Thyroid gland (tissue), 4 donors: Measurements from ENCODE around the gene NOP16. TPM values are rescaled to one million over a fixed set of nuclear protein-coding genes. Genes with fewer than 3 reads are reported as not detected.

Experiments used
- DNase-seq, 2 donors: peaks; one replicate each; pipeline ENCODE4 v3.0.0-alpha.2; 2019
- H3K27ac ChIP-seq, 3 donors: fragments of 200-600 bp; sonication (generic); 1 replicate in 2 of 3; 2 replicates in 1 of 3; pipeline ENCODE4 v1.5.1; 2016 to 2019; ENCODE audit warnings: mild to moderate bottlenecking in 1 of 3, moderate library complexity in 1 of 3
- H3K27me3 ChIP-seq: fragments of 200-600 bp; sonication (generic); one replicate; pipeline ENCODE4 v1.5.1; 2019
- H3K36me3 ChIP-seq, 2 donors: fragments of 200-600 bp; sonication (generic); one replicate each; pipeline ENCODE4 v1.5.1; 2016 to 2019
- H3K4me1 ChIP-seq, 2 donors: fragments of 200-600 bp; sonication (generic); one replicate each; pipeline ENCODE4 v1.5.1; 2017 to 2019
- H3K4me3 ChIP-seq, 3 donors: fragments of 200-600 bp; sonication (generic); replicated peaks in 1 of 3; 1 replicate in 2 of 3; 2 replicates in 1 of 3; pipeline ENCODE4 v1.5.1; 2016; ENCODE audit warnings: mild to moderate bottlenecking in 1 of 3
- H3K9me3 ChIP-seq: fragments of 200-600 bp; sonication (generic); one replicate; pipeline ENCODE4 v1.5.1; 2017
- POLR2A ChIP-seq, 2 donors: fragments of 450-650 bp; IDR thresholded peaks; one replicate each; pipeline ENCODE4 v1.6.1; 2017; ENCODE audit warnings: antibody characterized with exemption in 2 of 2, mild to moderate bottlenecking in 2 of 2, moderate library complexity in 1 of 2
- WGBS, 2 donors: methylation state at CpG; one replicate each; pipeline ENCODE4 v1.1.5; 2017; 5-methylcytosine and 5-hydroxymethylcytosine counted together
- intact Hi-C: fragments of 100-400 bp; cut with DNase I; formaldehyde crosslinking; loops from one replicate; pipeline ENCODE4 v1.15.1; 2023
- total RNA-seq, 4 donors: library from RNA; depleted of rRNA; stranded (reverse); fragments of >200 nt; gene quantifications; one replicate each; pipeline ENCODE4 v1.2.3, GENCODE V29; 2016
- TF ChIP-seq, protein P1 (sequence below), 6 experiments: fragments of 200-600 bp in 3 of 6; fragments of 450-650 bp in 3 of 6; sonication (generic) in 3 of 6; IDR thresholded peaks; one replicate each; pipeline ENCODE4 v1.5.1; 2016 to 2019; ENCODE audit warnings: antibody characterized with exemption in 6 of 6, mild to moderate bottlenecking in 2 of 6, inconsistent platforms in 1 of 6, moderate library complexity in 1 of 6

NOP16 gene
- total RNA-seq, 4 donors from 2014 or later: 4.7 to 13.7 (median 8.2) TPM

GRCh38 chr5:176394096-176394495, 5.7 kb upstream of the NOP16 start:
- intact Hi-C loops: no loop called here
- no peaks in the 10 kb centered on the region for H3K27me3 ChIP-seq
- H3K9me3 ChIP-seq: no peaks in the 10 kb centered on the region
- TF ChIP-seq, protein P1, sequence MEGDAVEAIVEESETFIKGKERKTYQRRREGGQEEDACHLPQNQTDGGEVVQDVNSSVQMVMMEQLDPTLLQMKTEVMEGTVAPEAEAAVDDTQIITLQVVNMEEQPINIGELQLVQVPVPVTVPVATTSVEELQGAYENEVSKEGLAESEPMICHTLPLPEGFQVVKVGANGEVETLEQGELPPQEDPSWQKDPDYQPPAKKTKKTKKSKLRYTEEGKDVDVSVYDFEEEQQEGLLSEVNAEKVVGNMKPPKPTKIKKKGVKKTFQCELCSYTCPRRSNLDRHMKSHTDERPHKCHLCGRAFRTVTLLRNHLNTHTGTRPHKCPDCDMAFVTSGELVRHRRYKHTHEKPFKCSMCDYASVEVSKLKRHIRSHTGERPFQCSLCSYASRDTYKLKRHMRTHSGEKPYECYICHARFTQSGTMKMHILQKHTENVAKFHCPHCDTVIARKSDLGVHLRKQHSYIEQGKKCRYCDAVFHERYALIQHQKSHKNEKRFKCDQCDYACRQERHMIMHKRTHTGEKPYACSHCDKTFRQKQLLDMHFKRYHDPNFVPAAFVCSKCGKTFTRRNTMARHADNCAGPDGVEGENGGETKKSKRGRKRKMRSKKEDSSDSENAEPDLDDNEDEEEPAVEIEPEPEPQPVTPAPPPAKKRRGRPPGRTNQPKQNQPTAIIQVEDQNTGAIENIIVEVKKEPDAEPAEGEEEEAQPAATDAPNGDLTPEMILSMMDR (IDR thresholded peaks at IDR 0.05): no peak
- no peak for TF ChIP-seq POLR2A (IDR thresholded peaks at IDR 0.05)
- 94 to 95% methylated on average over 8 to 9 of the region's 9 CpGs for WGBS, 2 donors
- H3K36me3 ChIP-seq: peaks cover 11 to 16% of the 10 kb centered on the region in 2 donors
- peaks cover 0 to 9% of the 10 kb centered on the region in 2 donors for H3K4me1 ChIP-seq
- no peak overlapping the region for H3K4me3 ChIP-seq
- no peak overlapping the region for H3K27ac ChIP-seq
- DNase-seq: no peak

DNA sequence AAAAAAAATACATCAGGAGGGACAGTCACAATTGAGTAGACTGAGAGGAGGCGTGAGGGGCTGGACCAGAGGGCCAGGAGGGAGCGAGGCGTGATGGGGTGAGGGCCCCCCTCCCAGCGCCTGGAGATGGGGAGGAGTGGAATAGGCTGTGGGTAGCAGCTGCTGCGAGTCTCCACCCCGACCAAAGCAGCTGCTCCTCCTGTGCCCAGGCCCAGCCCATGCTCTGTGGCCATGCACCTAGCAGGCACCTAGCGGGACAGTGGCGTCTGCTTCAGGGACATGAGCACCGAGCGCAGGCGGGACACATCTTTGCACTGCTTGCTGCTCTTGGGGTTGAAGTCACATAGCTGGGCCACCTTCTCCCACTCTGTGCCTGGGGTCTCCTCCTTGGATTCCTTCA, 4.1 kb upstream of the NOP16 start:
- no peaks in the 10 kb centered on the region for H3K9me3 ChIP-seq
- no peaks in the 10 kb centered on the region for H3K27me3 ChIP-seq
- H3K4me1 ChIP-seq: peaks cover 6 to 14% of the 10 kb centered on the region in 2 donors
- peaks cover 11 to 16% of the 10 kb centered on the region in 2 donors for H3K36me3 ChIP-seq
- TF ChIP-seq POLR2A (IDR thresholded peaks at IDR 0.05): no peak
- TF ChIP-seq, protein P1 (IDR thresholded peaks at IDR 0.05): no peak
- intact Hi-C loops: no loop called here
- H3K27ac ChIP-seq: no peak overlapping the region
- no peak overlapping the region for H3K4me3 ChIP-seq
- WGBS, 2 donors: 86 to 94% methylated on average over 6 to 10 of the region's 11 CpGs
- no peak for DNase-seq

- no peak for DNase-seq
- Histone ChIP-seq H3K36me3 (peaks cover 11 to 15% of the 10 kb centered on the region in 2 donors), H3K4me1 (peaks cover 8 to 19% of the 10 kb centered on the region in 2 donors), H3K9me3 (no peaks in the 10 kb centered on the region), H3K4me3 (no peak overlapping the region), H3K27ac (no peak overlapping the region), H3K27me3 (no peaks in the 10 kb centered on the region)
- 87 to 91% methylated on average over 4 of the region's 4 CpGs for WGBS, 2 donors
- no peak for TF ChIP-seq POLR2A (IDR thresholded peaks at IDR 0.05)
- TF ChIP-seq, protein P1 (IDR thresholded peaks at IDR 0.05): no peak
- intact Hi-C loops: no loop called here
Measured at GRCh38 chr5:176391999-176392398, 3.6 kb upstream of the NOP16 start.

GRCh38 chr5:176391479-176391878, 3.1 kb upstream of the NOP16 start:
- H3K27ac ChIP-seq: no peak overlapping the region
- H3K9me3 ChIP-seq: no peaks in the 10 kb centered on the region
- DNase-seq: no peak
- peaks cover 11% of the 10 kb centered on the region in 2 donors for H3K36me3 ChIP-seq
- no peak for TF ChIP-seq POLR2A (IDR thresholded peaks at IDR 0.05)
- TF ChIP-seq, protein P1 (IDR thresholded peaks at IDR 0.05): no peak
- H3K4me3 ChIP-seq: no peak overlapping the region
- intact Hi-C loops: no loop called here
- WGBS, 2 donors: 91 to 92% methylated on average over 4 of the region's 4 CpGs
- H3K4me1 ChIP-seq: peaks cover 8 to 19% of the 10 kb centered on the region in 2 donors
- H3K27me3 ChIP-seq: no peaks in the 10 kb centered on the region

GRCh38 chr5:176389135-176390123, 1.0 kb upstream of the NOP16 start:
- peaks cover 8 to 19% of the 10 kb centered on the region in 2 donors for H3K4me1 ChIP-seq
- intact Hi-C loops: no loop called here
- H3K27me3 ChIP-seq: no peaks in the 10 kb centered on the region
- TF ChIP-seq, protein P1 (IDR thresholded peaks at IDR 0.05): no peak
- TF ChIP-seq POLR2A (IDR thresholded peaks at IDR 0.05): peak in 1 of 2 donors; percentile 76
- peak overlapping the region; percentile 64 to 93 (median 90) for H3K27ac ChIP-seq
- peak overlapping the region; percentile 60 to 74 (median 70) for H3K4me3 ChIP-seq
- DNase-seq: no peak
- no peaks in the 10 kb centered on the region for H3K9me3 ChIP-seq
- H3K36me3 ChIP-seq: peaks cover 18 to 21% of the 10 kb centered on the region in 2 donors
- 29 to 35% methylated on average over 31 to 39 of the region's 41 CpGs for WGBS, 2 donors
